Pancreas (tissue), 10 donors: Measurements from ENCODE around the gene ZFHX2. TPM values are rescaled to one million over a fixed set of nuclear protein-coding genes. Genes with fewer than 3 reads are reported as not detected.

Experiments used
- ATAC-seq, 4 donors: fragments of 200-7000 bp; cut with Tn5 transposase; one replicate each; pipeline versions ENCODE4 v1.8.0 to v1.9.1; 2020; ENCODE audit warnings: mild to moderate bottlenecking in 4 of 4, moderate library complexity in 4 of 4
- DNase-seq, 6 donors: peaks; one replicate each; pipeline ENCODE4 v3.0.0-alpha.2; 2020
- FAIRE-seq: peaks from 2 replicates; lab custom pipeline; 2012; peaks lifted over from hg19 to GRCh38; lab: Jason Lieb, UNC
- H3K27ac ChIP-seq, 4 donors: fragments of 200-600 bp; sonication (generic); 1 replicate in 3 of 4; 2 replicates in 1 of 4; pipeline versions ENCODE4 v1.5.0 to v1.8.0; 2020
- H3K27me3 ChIP-seq, 4 donors: fragments of 200-600 bp; one replicate each; pipeline ENCODE4 v1.8.0; 2021
- H3K36me3 ChIP-seq, 3 donors: fragments of 200-600 bp; sonication (generic) in 1 of 3; one replicate each; pipeline versions ENCODE4 v1.5.0 to v1.8.0; 2020 to 2021
- H3K4me1 ChIP-seq, 3 donors: fragments of 200-600 bp; one replicate each; pipeline ENCODE4 v1.8.0; 2021
- H3K4me3 ChIP-seq, 4 donors: fragments of 200-600 bp; sonication (generic) in 2 of 4; one replicate each; pipeline versions ENCODE4 v1.5.0 to v1.8.0; 2020 to 2021
- H3K9me3 ChIP-seq, 4 donors: fragments of 200-600 bp; one replicate each; pipeline ENCODE4 v1.8.0; 2021
- CTCF ChIP-seq, 4 donors: fragments of 200-600 bp; sonication (generic) in 3 of 4; IDR thresholded peaks; one replicate each; pipeline versions ENCODE4 v1.5.0 to v1.8.0; 2021; ENCODE audit warnings: antibody characterized with exemption in 4 of 4
- WGBS, 2 donors: extraction: QIAGEN DNeasy Blood & Tissue Kit; methylation state at CpG; one replicate each; pipeline ENCODE4 v1.1.7; 2013; 5-methylcytosine and 5-hydroxymethylcytosine counted together
- intact Hi-C, 3 donors: fragments of 100-400 bp; cut with DNase I; formaldehyde crosslinking; loops; one replicate each; pipeline versions ENCODE4 v1.11.1 to v1.14.2; 2022
- polyA plus RNA-seq, 2 donors: library from polyadenylated mRNA; stranded (reverse); fragments of 200-250 nt; gene quantifications; one replicate each; pipeline ENCODE4 v1.2.3, GENCODE V29; 2013
- total RNA-seq, 6 donors: library from RNA; stranded (reverse); fragmentation: NEBNext Ultra II Directional in 4 of 6; extraction: Animal tissue kit (Norgen Biotek cat#: 25700) in 4 of 6; gene quantifications; one replicate each; pipeline versions ENCODE4 v1.2.1 to v1.2.4, GENCODE V29; 2021 to 2023
- donor health status: healthy with polysubstance abuse.
- donor health status: DM: no; HTN: no; CAD: no; lungs with moderate emphysema.
- donor health status: DM: no; HTN: no; CAD: no.
- donor health status: control.
- donor health status: control.
- donor health status: Bipolar disorder and iron deficiency.
- donor health status: DM: yes; HTN: yes; CAD: no.
- donor health status: DM: no; HTN: no; CAD: no.
- donor health status: DM: no; HTN: no; CAD: no.
- donor health status: DM: yes; HTN: yes; CAD: no.

Gene ZFHX2
- total and polyA plus RNA-seq, 8 donors, result 0.63 to 3.8 (median 1.2) TPM

- Histone ChIP-seq H3K27me3 (no peaks in the 10 kb centered on the region), H3K9me3 (no peaks in the 10 kb centered on the region), H3K36me3 (no peaks in the 10 kb centered on the region), H3K4me3 (no peak overlapping the region), H3K4me1 (no peaks in the 10 kb centered on the region), H3K27ac (no peak overlapping the region)
- FAIRE-seq, result no peak
- no peak for ATAC-seq
- no peak for TF ChIP-seq CTCF (IDR thresholded peaks at IDR 0.05)
- intact Hi-C loops, result no loop called here
- no peak for DNase-seq
- 89 to 92% methylated on average over 16 of the region's 16 CpGs for WGBS, 2 donors
These were observed 17.7 kb downstream of the ZFHX2 start for GRCh38 chr14:23533652-23534435.

GRCh38 chr14:23532658-23533057 lies 18.9 kb downstream of the ZFHX2 start:
- no peaks in the 10 kb centered on the region for H3K27me3 ChIP-seq
- no peak for ATAC-seq
- H3K27ac ChIP-seq, result no peak overlapping the region
- FAIRE-seq, result no peak
- TF ChIP-seq CTCF (IDR thresholded peaks at IDR 0.05), result no peak
- no peaks in the 10 kb centered on the region for H3K36me3 ChIP-seq
- no peak for DNase-seq
- H3K4me1 ChIP-seq, result no peaks in the 10 kb centered on the region
- WGBS, 2 donors, result 91 to 98% methylated on average over 7 of the region's 7 CpGs
- intact Hi-C loops, result no loop called here
- no peaks in the 10 kb centered on the region for H3K9me3 ChIP-seq
- H3K4me3 ChIP-seq, result no peak overlapping the region

- Histone ChIP-seq H3K27ac (no peak overlapping the region), H3K36me3 (no peaks in the 10 kb centered on the region), H3K27me3 (no peaks in the 10 kb centered on the region), H3K4me1 (no peaks in the 10 kb centered on the region), H3K4me3 (no peak overlapping the region), H3K9me3 (no peaks in the 10 kb centered on the region)
- DNase-seq, result no peak
- WGBS, 2 donors, result 90 to 94% methylated on average over 12 of the region's 12 CpGs
- no peak for TF ChIP-seq CTCF (IDR thresholded peaks at IDR 0.05)
- intact Hi-C loops, result no loop called here
- FAIRE-seq, result no peak
- no peak for ATAC-seq
These were observed 20.2 kb downstream of the ZFHX2 start for GRCh38 chr14:23531391-23531790.

GRCh38 chr14:23530375-23531055 lies 21.1 kb downstream of the ZFHX2 start:
- no peak for TF ChIP-seq CTCF (IDR thresholded peaks at IDR 0.05)
- Histone ChIP-seq H3K27ac (no peak overlapping the region), H3K4me1 (no peaks in the 10 kb centered on the region), H3K9me3 (no peaks in the 10 kb centered on the region), H3K4me3 (no peak overlapping the region), H3K36me3 (no peaks in the 10 kb centered on the region), H3K27me3 (no peaks in the 10 kb centered on the region)
- DNase-seq (no peak), ATAC-seq (no peak), FAIRE-seq (no peak)
- intact Hi-C loops, result no loop called here
- WGBS, 2 donors, result 71 to 75% methylated on average over 10 of the region's 10 CpGs

- no peak for TF ChIP-seq CTCF (IDR thresholded peaks at IDR 0.05)
- FAIRE-seq (no peak), DNase-seq (no peak), ATAC-seq (no peak)
- Histone ChIP-seq H3K9me3 (no peaks in the 10 kb centered on the region), H3K4me3 (no peak overlapping the region), H3K36me3 (no peaks in the 10 kb centered on the region), H3K27me3 (no peaks in the 10 kb centered on the region), H3K4me1 (no peaks in the 10 kb centered on the region), H3K27ac (no peak overlapping the region)
- intact Hi-C loops, result no loop called here
- WGBS, 2 donors, result 83 to 94% methylated on average over 3 of the region's 3 CpGs
These were observed 22.5 kb downstream of the ZFHX2 start for GRCh38 chr14:23529016-23529415.
